ENCODE measurements around the gene COG4.
"Not testable (repeated sequence)": the region's sequence is repeated elsewhere in the genome, so short reads cannot be mapped to it uniquely, and the experiment has no call there.

COG4 gene

DNA sequence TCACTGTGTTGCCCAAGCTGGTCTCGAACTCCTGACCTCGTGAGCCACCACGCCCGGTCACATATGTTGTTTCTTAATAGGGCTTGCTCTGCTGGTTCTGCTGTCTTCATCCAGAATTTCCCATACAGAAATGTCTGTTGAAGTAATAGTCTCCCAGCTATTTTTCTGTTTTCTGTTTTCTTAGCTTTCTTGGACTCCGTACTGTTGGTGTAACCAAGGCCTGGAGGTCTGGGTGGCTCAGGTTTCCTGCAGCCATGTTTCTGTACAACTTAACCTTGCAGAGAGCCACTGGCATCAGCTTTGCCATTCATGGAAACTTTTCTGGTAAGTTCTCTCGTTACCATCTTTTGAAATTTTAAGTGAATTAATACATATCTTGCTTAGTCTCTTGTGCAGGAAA lies 3.0 kb upstream of the COG4 start:
- no peak for DNase-seq (ENCODE audit: low spot score)

DNA sequence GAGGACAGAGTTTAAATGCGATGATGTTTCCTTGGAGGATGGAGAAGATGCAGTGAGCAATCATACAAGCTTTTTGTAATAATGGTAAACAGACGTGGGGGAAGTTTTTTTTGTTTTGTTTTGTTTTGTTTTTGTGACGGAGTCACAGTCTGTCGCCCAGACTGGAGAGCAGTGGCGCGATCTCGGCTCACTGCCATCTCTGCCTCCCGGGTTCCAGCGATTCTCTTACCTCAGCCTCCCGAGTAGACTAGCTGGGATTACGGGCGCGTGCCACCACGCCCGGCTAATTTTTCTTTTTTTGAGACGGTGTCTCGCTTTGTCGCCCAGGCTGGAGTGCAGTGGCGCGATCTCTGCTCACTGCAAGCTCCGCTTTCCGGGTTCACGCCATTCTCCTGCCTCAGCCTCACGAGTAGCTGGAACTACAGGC lies 1.1 kb upstream of the COG4 start:
- not testable (repeated sequence) for DNase-seq (ENCODE audit: low spot score)

DNA sequence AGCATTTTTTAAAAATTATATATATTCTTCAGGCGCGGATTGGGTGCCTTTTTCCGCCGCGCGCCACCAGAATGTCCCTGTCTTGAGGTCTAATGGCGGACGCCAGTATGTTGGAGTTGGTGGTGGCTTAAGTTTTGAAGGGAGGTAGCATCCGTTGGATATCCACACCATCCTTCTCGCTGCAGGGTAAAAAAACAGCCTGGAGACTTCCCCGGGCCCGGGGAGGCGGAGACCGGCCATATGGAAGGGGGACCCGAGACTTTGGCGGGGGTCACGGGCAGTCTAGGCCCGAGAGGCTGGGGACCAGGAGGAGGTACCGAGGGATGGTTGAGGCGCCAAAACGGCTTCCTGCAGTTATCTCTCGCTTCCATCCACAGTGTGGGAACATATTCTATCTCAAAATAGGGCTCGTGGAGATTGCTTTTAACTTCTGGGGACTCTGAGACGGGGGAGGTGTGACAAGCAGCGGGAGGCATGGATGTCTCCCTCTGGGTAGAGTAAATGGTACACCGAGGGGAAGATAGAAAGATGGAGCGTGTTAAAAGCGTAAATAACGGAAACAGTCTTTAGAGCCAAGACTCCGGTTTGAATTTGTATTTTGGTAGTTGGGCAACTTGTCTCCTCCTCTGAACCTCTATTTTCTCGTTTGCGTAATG lies 517 bp upstream of the COG4 start, which contains the start of gene SF3B3:
Gene SF3B3, plus strand, starts transcription at position 74 of the 656 bp plus-strand sequence. CDS start 2,841 bp downstream, outside the sequence.
- DNase-seq (ENCODE audit: low spot score) = peak; percentile 72

DNA sequence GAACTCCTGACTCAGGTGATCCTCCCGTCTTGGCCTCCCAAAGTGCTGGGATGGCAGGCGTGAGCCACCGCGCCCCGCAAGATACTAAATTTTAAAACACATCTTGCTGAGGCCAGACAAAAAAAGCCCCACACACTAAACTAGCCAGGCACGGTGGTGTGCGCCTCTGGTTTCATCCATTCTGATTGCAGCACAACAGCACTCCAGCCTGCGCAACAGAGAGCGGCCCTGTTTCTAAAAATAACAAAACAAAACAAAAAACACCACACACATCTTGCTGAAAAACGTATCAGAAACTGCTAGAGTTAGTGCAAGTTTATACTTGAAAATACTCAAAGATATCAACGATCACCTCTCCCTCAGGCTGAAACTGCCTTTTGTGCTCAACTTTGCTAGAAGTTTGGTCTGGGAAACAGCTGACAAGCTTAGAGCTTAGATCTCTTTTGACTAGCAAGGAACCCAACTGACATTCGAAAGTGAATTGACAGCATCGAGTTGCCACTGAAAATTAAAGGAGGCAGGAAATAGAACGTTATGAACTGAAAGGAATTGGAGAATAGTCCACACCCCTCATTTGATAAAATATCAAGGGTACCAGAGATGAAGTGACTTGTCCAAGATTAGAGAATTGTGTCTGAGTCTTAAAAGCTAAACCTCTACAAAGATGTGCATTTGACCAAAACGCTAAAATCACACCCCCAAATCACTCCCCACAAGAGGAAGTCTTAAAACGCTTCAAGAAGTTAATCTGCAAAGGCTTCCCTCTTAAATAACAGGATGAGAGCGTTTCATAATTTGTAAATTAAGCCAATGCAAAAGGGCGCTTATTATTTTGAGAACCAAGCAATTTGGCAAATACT lies 908 bp downstream of the COG4 start:
- no peak for DNase-seq (ENCODE audit: low spot score)

- peak; percentile 20 for DNase-seq (ENCODE audit: low spot score)
Observed at GRCh38 chr16:70520612-70521297, 2.6 kb downstream of the COG4 start.

GRCh38 chr16:70512456-70512855 lies 10.9 kb downstream of the COG4 start:
- peak; percentile 22 for DNase-seq (ENCODE audit: low spot score)

DNA sequence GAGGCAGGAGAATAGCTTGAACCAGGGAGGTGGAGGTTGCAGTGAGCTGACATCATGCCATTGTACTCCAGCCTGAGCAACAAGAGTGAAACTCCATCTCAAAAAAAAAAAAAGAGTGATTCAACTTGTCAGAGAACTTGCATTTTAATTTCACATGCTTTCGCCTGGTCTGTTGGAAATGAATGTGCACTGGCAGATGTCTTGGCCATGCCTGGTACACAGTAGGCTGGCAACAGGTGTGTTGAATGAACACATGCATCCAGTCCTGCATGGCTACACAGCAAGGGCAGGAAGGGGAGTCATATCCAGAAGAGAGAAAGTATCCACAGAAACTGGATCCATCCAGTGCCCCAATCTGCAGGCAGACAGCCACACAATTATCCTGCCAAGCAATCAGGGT lies 11.5 kb downstream of the COG4 start:
- DNase-seq (ENCODE audit: low spot score) = no peak

DNA sequence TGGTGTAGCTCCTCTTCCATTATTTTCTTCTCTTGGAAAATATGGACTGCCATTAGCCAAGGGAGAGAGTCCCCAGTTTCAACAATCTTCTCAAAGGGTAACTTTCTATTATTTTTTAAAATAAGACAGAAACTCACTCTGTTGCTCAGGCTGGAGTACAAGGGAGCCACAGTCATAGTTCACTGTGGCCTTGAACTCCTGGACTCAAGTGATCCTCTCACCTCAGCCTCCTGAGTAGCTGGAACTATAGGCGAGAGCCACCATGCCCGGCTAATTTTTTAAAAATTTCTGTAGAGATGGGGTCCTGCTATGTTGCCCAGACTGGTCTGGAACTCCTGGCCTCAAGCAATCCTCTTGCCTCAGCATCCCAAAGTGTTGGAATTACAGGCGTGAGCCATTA lies 13.1 kb downstream of the COG4 start:
- no peak for DNase-seq (ENCODE audit: low spot score)

DNA sequence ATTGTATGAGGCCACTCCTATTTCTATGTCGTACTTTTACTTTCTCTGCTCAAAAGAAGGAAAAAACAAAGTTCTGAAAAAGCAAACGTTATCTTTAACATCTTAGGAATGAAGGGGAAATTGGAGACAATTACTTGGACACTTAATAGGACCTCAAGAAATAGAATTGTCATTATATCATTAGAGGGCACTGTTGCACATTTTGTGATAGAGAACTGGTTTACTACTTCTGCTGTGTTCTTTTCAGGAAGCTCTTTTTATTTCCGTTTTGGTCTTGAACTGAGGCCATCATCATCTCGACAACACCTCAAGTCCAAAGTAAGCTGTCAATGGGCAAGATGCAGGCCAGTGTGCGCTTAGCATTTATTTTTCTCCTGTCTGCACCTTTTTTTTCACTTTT lies 14.6 kb downstream of the COG4 start:
- DNase-seq (ENCODE audit: low spot score) = no peak

DNA sequence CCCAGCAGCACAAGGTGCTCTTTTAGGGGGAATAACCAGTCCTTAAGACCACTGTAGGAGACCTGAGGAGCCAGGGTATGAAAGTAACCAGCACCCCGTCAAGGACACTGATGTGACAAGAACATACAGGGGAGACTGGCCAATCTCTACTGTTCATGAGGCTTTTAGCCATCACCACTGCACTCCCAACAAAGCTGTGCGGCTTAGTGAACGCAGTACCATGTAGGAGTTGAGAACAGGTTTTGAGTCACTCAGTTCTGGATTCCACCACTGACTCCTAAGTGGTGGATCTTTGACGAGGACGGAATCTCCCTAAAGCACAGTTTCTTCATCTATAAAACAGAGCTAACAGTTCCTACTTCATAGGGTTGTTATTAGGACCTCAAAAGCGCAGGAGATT lies 26.8 kb downstream of the COG4 start:
- DNase-seq (ENCODE audit: low spot score) = no peak

DNA sequence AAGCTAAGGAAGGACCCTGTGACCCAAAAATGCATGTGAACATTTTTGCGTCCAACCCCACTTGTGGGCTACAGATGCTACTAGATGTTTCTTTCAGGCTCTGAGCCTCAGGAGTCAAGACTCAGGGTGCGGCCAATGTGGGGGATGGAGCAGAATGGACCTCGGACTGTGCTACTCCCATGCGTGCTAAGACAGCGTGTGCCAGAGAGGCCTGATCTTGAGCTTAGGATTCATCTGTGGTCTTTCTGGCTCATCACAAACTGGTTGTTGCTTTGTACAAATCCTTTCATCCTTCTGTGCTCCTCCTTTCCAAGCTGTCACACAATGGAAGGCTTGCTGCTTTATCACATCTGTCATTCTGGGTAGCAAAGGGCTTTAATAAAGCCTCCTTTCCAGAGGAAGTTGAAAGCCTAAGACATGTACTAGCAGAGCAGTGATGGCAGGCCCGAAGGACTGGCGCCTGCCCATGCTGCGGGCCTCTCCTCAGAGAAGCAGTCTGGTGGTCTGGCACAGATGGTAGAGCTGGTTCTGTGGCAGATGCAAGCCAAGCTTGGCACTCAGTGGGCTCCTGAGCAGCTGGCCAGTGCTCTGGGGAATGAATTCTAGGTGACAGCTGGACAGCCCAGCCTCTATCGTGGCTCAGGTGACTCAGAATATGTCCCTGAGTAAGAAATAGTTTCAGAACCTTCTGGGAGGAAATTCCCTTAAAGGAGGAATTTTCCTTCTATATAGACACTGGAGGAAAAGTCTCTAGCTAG lies 27.8 kb downstream of the COG4 start:
- DNase-seq (ENCODE audit: low spot score) = no peak

DNA sequence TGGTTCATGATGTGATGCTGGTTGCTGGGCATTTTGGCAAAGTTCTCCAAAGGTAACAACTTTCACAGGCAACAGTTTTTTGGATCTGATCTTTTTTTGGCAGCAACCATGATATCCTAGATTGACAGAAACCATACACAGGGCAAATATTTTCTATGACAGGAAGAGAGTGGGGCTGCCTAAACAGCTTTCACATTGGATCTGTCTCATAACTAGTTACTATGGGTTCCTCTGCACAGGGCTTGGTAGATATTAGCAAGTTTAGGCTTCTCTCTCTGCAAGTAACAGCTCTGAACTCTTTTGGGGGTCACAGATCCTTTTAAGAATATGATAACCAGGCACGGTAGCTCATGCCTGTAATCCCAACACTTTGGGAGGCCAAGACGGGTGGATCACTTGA lies 28.6 kb downstream of the COG4 start:
- no peak for DNase-seq (ENCODE audit: low spot score)

DNA sequence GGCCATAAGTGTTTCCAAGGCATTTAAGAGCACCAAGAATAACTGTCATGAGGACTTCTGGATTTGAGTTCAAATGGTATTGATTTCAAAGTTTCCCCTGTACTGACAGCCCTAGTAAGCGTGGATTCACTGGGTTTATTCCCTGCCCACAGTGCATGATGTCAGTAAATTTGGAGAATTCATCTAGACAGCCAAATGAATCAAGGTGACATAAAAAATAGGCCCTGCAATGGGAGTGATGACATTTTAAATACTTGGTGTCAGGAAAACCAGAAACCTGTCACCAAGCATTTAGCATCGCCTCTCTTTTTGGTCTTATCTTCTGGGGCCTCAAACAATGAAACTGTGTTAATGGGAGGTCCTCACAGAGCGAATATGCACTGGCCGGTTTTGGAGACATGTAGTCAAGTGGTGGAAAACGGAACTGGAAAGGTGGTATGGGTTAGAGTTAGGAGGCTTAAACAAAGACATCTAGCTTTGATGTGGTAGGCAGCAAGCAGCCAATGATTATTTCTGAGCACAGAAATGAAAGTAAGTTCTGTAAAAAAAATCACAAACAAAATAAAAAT lies 29.1 kb downstream of the COG4 start:
- no peak for DNase-seq (ENCODE audit: low spot score)

- DNase-seq (ENCODE audit: low spot score) = no peak
Observed at GRCh38 chr16:70493802-70494201, 29.6 kb downstream of the COG4 start.

DNA sequence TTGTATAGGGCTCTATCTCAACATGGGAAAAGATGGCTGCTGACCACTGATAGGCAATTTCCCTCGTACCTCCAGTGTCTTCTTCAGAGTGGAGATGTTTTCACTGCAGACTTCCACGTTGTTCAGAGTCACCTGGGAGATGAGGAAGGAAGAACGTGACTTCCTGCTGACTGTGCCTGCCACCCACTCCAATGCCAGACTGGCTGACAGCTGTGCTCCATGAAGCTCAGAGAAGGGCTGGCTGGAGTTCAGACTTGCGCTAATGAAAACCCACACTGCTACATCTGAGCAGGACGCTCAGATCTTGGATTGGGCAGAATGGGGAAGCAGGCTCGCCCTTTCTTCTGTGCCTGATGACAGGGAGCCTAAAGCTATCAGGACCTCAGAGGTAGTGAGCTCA lies 33.1 kb downstream of the COG4 start:
- DNase-seq (ENCODE audit: low spot score) = no peak

DNA sequence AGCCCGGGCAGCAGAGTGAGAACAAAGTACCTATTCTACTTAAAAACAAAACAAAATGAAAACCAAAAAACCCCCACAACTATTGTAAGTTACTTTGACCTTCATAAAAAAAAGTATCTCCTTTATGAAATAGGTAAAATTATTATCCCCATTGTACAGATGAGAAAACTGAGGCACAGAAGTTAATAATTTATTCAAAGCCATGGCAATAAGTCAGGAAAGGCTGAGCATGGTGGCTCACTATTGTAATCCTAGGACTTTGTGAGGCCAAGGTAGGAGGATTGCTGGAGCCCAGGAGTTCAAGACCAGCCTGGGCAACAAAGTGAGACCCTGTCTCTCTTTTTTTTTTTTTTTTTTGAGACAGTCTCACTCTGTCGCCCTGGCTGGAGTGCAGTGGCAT lies 38.5 kb downstream of the COG4 start:
- DNase-seq (ENCODE audit: low spot score) = no peak

DNA sequence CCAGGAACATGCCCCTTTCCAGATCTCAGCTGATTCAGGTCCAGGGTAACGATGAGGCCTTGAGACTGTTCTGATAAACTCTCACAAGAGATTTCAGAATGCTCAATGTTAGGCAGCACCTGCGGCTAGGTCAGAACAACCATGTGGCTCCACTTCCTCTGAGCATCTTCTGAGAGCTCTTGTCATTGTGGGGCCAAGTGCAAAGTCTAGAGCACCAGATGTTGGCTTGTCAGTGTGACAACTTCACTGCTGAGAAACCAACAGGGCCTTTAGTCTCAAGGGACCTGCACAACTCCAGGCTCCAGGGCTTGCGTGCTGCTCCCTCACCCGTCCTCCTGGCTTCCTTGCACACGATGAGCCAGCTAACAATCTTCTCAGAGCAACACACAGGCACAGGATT lies 39.9 kb downstream of the COG4 start:
- DNase-seq (ENCODE audit: low spot score) = no peak

DNA sequence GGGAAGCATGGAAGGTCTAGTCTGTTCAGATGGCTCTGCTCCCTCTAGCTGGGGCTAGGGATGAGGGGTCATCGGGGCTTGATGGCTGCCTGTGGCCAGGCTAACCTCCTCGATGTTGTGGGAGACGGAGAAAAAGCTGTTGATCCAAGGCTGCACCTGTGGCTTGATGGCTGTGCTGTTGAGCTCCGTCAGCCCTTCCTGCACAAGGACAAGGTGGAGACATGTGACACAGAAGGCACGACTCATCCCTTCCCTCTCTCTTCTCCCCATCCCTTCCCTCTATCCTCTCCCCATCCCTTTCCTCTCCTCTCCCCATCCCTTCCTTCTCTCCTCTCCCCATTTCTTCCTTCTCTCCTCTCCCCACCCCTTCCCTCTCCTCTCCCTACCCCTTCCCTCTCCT lies 40.7 kb downstream of the COG4 start:
- DNase-seq (ENCODE audit: low spot score) = no peak

DNA sequence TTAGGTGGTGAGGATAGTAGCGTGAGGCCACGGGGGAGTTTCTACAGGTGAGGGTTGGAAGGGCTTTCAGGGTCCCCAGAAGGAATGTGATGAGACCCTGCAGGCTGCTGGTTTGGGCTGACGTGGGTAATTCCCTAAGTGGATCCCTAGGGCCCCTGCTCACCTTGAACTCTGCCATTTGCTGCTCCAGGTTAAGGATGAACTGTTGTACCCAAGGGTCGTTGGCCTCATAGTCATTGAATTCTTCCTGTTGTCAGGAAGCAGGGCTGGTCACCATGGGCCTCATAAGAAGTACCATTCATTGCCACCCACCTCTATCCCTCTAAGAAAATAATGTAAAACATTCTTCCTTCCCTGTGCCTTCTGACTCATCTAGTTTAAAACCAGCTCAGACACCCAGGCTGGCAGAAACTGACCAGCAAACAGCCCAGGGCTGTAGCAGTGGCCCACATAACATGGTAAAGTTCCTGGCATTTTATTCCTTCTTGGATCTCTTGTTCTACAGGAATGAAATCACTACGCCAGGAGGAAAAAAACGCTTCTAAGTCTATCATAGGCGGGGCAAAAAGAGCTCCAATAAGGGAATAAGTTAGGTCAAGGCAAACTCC lies 41.3 kb downstream of the COG4 start:
- DNase-seq (ENCODE audit: low spot score) = peak; percentile 66

DNA sequence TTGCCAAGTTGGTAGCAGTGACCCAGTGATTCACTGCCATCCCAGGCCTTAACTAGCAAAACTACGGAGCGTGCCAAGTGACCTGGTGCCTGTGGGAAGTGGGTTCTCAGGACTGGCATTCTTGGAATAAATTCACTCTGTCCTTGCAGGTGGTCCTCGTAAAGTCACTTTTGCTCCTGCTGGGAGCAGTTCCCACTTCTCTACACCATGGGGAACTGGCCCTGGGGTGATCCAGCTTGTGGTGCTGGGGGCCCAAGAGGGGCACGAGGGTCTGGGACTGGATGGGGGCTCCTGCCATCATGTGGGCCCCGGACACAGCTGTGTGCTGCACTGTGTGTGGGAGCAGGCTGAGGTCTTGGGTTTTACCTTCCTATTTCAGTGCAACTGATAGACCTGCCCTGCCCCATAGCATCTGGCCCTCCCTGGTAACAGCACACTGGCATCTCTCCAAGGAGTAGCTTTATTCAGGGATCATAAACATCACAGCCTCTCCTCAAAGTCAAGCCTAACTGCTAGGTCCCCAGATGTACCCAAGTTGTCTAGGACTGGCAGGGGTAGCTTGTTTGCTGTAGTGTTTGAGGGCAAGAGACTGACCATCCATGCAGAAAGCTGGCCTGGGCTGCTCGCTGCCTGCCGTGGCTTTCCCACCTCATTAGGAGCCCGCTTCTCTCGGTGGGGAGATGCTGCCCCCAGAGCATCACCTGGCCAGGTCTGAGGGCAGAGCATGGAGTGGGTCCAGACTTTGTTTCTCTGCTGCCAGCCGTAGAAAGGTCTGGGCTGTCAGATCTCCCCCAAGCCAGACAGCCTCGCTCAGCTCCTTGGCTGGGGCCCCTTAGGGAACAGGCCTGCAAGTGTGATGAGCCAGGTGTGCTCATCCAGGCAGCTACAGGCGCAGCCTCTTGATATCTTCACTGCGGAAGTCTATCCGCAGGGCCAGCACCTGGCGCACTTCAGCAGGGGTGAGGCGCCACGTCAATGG lies 42.9 kb downstream of the COG4 start:
- DNase-seq (ENCODE audit: low spot score) = no peak
